ENCODE results near the gene ACADSB.

ACADSB gene

GRCh38 chr10:123100030-123100762, 91.4 kb downstream of the ACADSB start:
- DNase-seq (ENCODE audit: low read depth, low spot score): no peak

DNA sequence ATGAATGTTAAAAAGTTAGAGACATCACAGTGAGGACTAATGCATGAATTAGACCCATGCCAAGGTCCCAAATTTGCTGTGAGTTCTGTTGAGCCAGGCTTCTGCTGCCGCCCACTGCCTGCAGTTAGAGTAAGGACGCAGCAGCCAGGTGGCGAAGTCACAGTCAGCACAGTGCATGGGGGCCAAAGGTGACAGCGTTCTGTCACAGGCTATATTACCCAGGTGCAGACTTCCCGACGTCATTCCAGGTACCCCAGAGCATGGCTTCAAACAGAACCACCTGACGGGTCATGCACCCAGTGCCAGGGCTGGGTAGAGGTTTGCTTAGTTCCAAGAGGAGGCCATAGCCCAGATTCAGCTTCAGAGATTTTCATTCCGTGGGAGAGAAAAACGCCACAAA, 93.1 kb downstream of the ACADSB start:
- no peak for DNase-seq (ENCODE audit: low read depth, low spot score)

DNA sequence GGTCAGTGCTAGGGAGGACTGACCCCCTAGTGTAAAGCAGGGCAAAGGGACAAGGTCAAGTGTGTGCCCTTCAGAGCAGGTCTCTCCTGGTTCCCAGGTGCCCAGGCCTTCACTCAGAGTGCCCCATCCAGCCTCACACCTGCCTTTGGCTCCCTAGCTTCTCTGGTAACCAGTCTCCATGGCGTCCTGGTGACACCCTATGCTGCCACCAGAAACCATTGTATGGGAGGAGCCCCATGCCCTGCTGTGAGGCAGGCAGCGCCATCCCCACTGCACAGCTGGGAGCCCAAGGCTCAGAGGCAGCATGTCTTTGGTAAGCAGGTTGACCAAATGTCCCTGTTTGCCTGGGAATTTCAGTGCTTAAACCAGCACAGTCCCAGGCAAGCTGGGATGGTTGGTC, 93.9 kb downstream of the ACADSB start:
- no peak for DNase-seq (ENCODE audit: low read depth, low spot score)

GRCh38 chr10:123103944-123104343, 95.1 kb downstream of the ACADSB start:
- DNase-seq (ENCODE audit: low read depth, low spot score): no peak
